Right lobe of liver (tissue), 6 donors: ENCODE results near the gene SLC26A8. TPM values are rescaled to one million over a fixed set of nuclear protein-coding genes. Genes with fewer than 3 reads are reported as not detected.

Experiments used
- ATAC-seq, 4 donors: fragments of 200-7000 bp; cut with Tn5 transposase; one replicate each; pipeline ENCODE4 v1.9.1; 2020; ENCODE audit warnings: mild to moderate bottlenecking in 4 of 4, moderate library complexity in 4 of 4
- DNase-seq, 3 donors: peaks; one replicate each; pipeline ENCODE4 v3.0.0-alpha.2; 2020
- H3K27ac ChIP-seq, 3 donors: fragments of 200-600 bp; one replicate each; pipeline ENCODE4 v1.8.0; 2022
- H3K27me3 ChIP-seq, 2 donors: fragments of 200-600 bp; one replicate each; pipeline ENCODE4 v1.8.0; 2022
- H3K36me3 ChIP-seq, 4 donors: fragments of 200-600 bp; sonication (generic) in 1 of 4; one replicate each; pipeline versions ENCODE4 v1.5.1 to v1.8.0; 2017 to 2022; ENCODE audit warnings: control low read depth in 1 of 4
- H3K4me1 ChIP-seq, 4 donors: fragments of 200-600 bp; sonication (generic) in 1 of 4; one replicate each; pipeline versions ENCODE4 v1.5.1 to v1.8.0; 2017 to 2022; ENCODE audit warnings: control low read depth in 1 of 4
- H3K4me3 ChIP-seq, 3 donors: fragments of 200-600 bp; one replicate each; pipeline ENCODE4 v1.8.0; 2022
- H3K9me3 ChIP-seq, 4 donors: fragments of 200-600 bp; sonication (generic) in 1 of 4; one replicate each; pipeline versions ENCODE4 v1.5.1 to v1.8.0; 2017 to 2022; ENCODE audit warnings: control low read depth in 1 of 4
- CTCF ChIP-seq, 4 donors: fragments of 200-600 bp in 3 of 4; fragments of 450-650 bp in 1 of 4; IDR thresholded peaks; one replicate each; pipeline versions ENCODE4 v1.5.1 to v1.8.0; 2016 to 2022; ENCODE audit warnings: antibody characterized with exemption in 4 of 4, mild to moderate bottlenecking in 2 of 4
- POLR2A ChIP-seq: fragments of 450-650 bp; IDR thresholded peaks from one replicate; pipeline ENCODE4 v1.6.1; 2017; ENCODE audit warnings: antibody characterized with exemption, mild to moderate bottlenecking
- WGBS: methylation state at CpG from one replicate; pipeline ENCODE4 v1.1.6; 2018; ENCODE audit warnings: low coverage, low lambda C conversion rate; ENCODE audit not compliant: insufficient coverage; ENCODE audit errors: missing lambda C conversion rate; 5-methylcytosine and 5-hydroxymethylcytosine counted together
- intact Hi-C, 2 donors: fragments of 100-400 bp; cut with DNase I; formaldehyde crosslinking; loops; one replicate each; pipeline versions ENCODE4 v1.11.2 to v1.14.1; 2022
- total RNA-seq, 6 experiments: library from RNA; depleted of rRNA in 2 of 6; stranded (reverse); fragments of >200 nt in 2 of 6; fragmentation: NEBNext Ultra II Directional in 3 of 6; extraction: Animal tissue kit (Norgen Biotek cat#: 25700) in 3 of 6; gene quantifications; one replicate each; pipeline versions ENCODE4 v1.1.0 to v1.2.4, GENCODE V29; 2016 to 2023
- donor health status: DM: no; HTN: yes; CAD: no.
- donor health status: DM: no; HTN: no; CAD: no.
- donor health status: DM: no; HTN: no; CAD: no.
- donor health status: DM: no; HTN: yes; CAD: no.
- donor health status: DM: no; HTN: yes; CAD: no.

Gene SLC26A8
- total RNA-seq, 6 experiments from 2014 or later, result 0.06 to 0.33 (median 0.09) TPM

- Histone ChIP-seq H3K36me3 (no peaks in the 10 kb centered on the region), H3K4me1 (peaks cover 0 to 8% (median 0%) of the 10 kb centered on the region in 4 donors), H3K27ac (no peak overlapping the region), H3K27me3 (no peaks in the 10 kb centered on the region), H3K9me3 (no peaks in the 10 kb centered on the region), H3K4me3 (no peak overlapping the region)
- DNase-seq, result peak in 1 of 3 donors; percentile 29
- TF ChIP-seq POLR2A (no peak), CTCF (IDR thresholded peaks at IDR 0.05) (no peak)
- intact Hi-C loops, result no loop called here
- 75% methylated on average over 14 of the region's 14 CpGs for WGBS
- ATAC-seq, result no peak
Observed at GRCh38 chr6:35962779-35963560, 61.5 kb downstream of the SLC26A8 start.

GRCh38 chr6:35960187-35960586, 64.3 kb downstream of the SLC26A8 start:
- ATAC-seq (no peak), DNase-seq (no peak)
- TF ChIP-seq POLR2A, result no peak
- no peak for TF ChIP-seq CTCF (IDR thresholded peaks at IDR 0.05)
- H3K27ac ChIP-seq, result no peak overlapping the region
- intact Hi-C loops, result no loop called here
- no peaks in the 10 kb centered on the region for H3K4me1 ChIP-seq
- no peaks in the 10 kb centered on the region for H3K9me3 ChIP-seq
- no peaks in the 10 kb centered on the region for H3K27me3 ChIP-seq
- WGBS, result 82% methylated on average over 2 of the region's 2 CpGs
- no peaks in the 10 kb centered on the region for H3K36me3 ChIP-seq
- no peak overlapping the region for H3K4me3 ChIP-seq

- Histone ChIP-seq H3K4me1 (no peaks in the 10 kb centered on the region), H3K27ac (no peak overlapping the region), H3K36me3 (no peaks in the 10 kb centered on the region), H3K27me3 (no peaks in the 10 kb centered on the region), H3K9me3 (no peaks in the 10 kb centered on the region), H3K4me3 (no peak overlapping the region)
- ATAC-seq (no peak), DNase-seq (no peak)
- intact Hi-C loops, result no loop called here
- TF ChIP-seq POLR2A (no peak), CTCF (IDR thresholded peaks at IDR 0.05) (peak in 2 of 4 donors; percentile 11 to 15)
- 44% methylated on average over 2 of the region's 4 CpGs for WGBS
Observed at GRCh38 chr6:35955970-35956369, 68.5 kb downstream of the SLC26A8 start.

GRCh38 chr6:35955521-35955920, 68.9 kb downstream of the SLC26A8 start:
- no peaks in the 10 kb centered on the region for H3K9me3 ChIP-seq
- H3K4me1 ChIP-seq, result no peaks in the 10 kb centered on the region
- H3K27ac ChIP-seq, result no peak overlapping the region
- ATAC-seq (no peak), DNase-seq (no peak)
- no peak overlapping the region for H3K4me3 ChIP-seq
- intact Hi-C loops, result no loop called here
- 79% methylated on average over 4 of the region's 5 CpGs for WGBS
- H3K27me3 ChIP-seq, result no peaks in the 10 kb centered on the region
- no peaks in the 10 kb centered on the region for H3K36me3 ChIP-seq
- TF ChIP-seq POLR2A (no peak), CTCF (IDR thresholded peaks at IDR 0.05) (no peak)
